ENCODE data around the gene RPL13.
"Not testable (repeated sequence)": the region's sequence is repeated elsewhere in the genome, so short reads cannot be mapped to it uniquely, and the experiment has no call there.

RPL13 gene

GRCh38 chr16:89561884-89562599 is 1.6 kb downstream of the RPL13 start:
- in situ Hi-C loops (cut with HindIII; ENCODE audit: low sequenced_read_pairs) = loop anchor here (5.0 kb wide), 1 partner anchor 150 kb away; no protein-coding TSS in a partner anchor

- in situ Hi-C loops (cut with HindIII; ENCODE audit: low sequenced_read_pairs) = loop anchor here (5.0 kb wide), 1 partner anchor 149 kb away; no protein-coding TSS in a partner anchor
These were observed 2.5 kb downstream of the RPL13 start for GRCh38 chr16:89562939-89563338.

GRCh38 chr16:89563639-89564392 is 3.3 kb downstream of the RPL13 start:
- in situ Hi-C loops (cut with HindIII; ENCODE audit: low sequenced_read_pairs) = loop anchor here (5.0 kb wide), 1 partner anchor 148 kb away; no protein-coding TSS in a partner anchor

- in situ Hi-C loops (cut with HindIII; ENCODE audit: low sequenced_read_pairs) = loop anchor here (5.0 kb wide), 1 partner anchor 148 kb away; no protein-coding TSS in a partner anchor
These were observed 4.2 kb downstream of the RPL13 start for GRCh38 chr16:89564476-89565255.

- in situ Hi-C loops (cut with HindIII; ENCODE audit: low sequenced_read_pairs) = no loop called here
These were observed 4.7 kb downstream of the RPL13 start for GRCh38 chr16:89565256-89565505.

GRCh38 chr16:89565506-89566372 is 5.3 kb downstream of the RPL13 start:
- in situ Hi-C loops (cut with HindIII; ENCODE audit: low sequenced_read_pairs) = no loop called here

GRCh38 chr16:89567656-89568594 is 7.4 kb downstream of the RPL13 start:
- in situ Hi-C loops (cut with HindIII; ENCODE audit: low sequenced_read_pairs) = no loop called here

GRCh38 chr16:89569506-89570341 is 9.2 kb downstream of the RPL13 start:
- in situ Hi-C loops (cut with HindIII; ENCODE audit: low sequenced_read_pairs) = no loop called here

- in situ Hi-C loops (cut with HindIII; ENCODE audit: low sequenced_read_pairs) = no loop called here
These were observed 10.0 kb downstream of the RPL13 start for GRCh38 chr16:89570342-89570923.

GRCh38 chr16:89570983-89571598 is 10.6 kb downstream of the RPL13 start:
- in situ Hi-C loops (cut with HindIII; ENCODE audit: low sequenced_read_pairs) = not testable (repeated sequence)

GRCh38 chr16:89571636-89572035 is 11.2 kb downstream of the RPL13 start:
- in situ Hi-C loops (cut with HindIII; ENCODE audit: low sequenced_read_pairs) = no loop called here

- in situ Hi-C loops (cut with HindIII; ENCODE audit: low sequenced_read_pairs) = no loop called here
These were observed 11.6 kb downstream of the RPL13 start for GRCh38 chr16:89572073-89572484.

GRCh38 chr16:89572485-89573205 is 12.2 kb downstream of the RPL13 start:
- in situ Hi-C loops (cut with HindIII; ENCODE audit: low sequenced_read_pairs) = no loop called here

- in situ Hi-C loops (cut with HindIII; ENCODE audit: low sequenced_read_pairs) = no loop called here
These were observed 13.6 kb downstream of the RPL13 start for GRCh38 chr16:89573826-89574680.

- in situ Hi-C loops (cut with HindIII; ENCODE audit: low sequenced_read_pairs) = no loop called here
These were observed 14.3 kb downstream of the RPL13 start for GRCh38 chr16:89574681-89575246.

All from endothelial cell of hepatic sinusoid (primary cell).